HepG2 (cell line): ENCODE measurements around the gene HSD11B2. TPM values are rescaled to one million over a fixed set of nuclear protein-coding genes. Genes with fewer than 3 reads are reported as not detected.

Experiments
- ATAC-seq: fragments of 200-7000 bp; cut with Tn5 transposase; 3 replicates; pipeline ENCODE4 v1.9.1; 2020; ENCODE audit warnings: mild to moderate bottlenecking, moderate library complexity
- BruUV-seq: library from RNA; stranded (reverse); fragments of 400-500 nt; replicated peaks from 2 replicates; lab custom pipeline; 2021; lab: Mats Ljungman, UMichigan
- CTCF ChIA-PET: fragments of 300-600 bp; formaldehyde crosslinking; extraction: SDS; loops from one replicate; lab custom pipeline; 2021; ENCODE audit warnings: low total read pairs, inconsistent platforms, low intra/inter-chr PET ratio; lab: Yijun Ruan, JAX
- POLR2A ChIA-PET: fragments of 350-600 bp; sonication (Branson Sonifier 250); formaldehyde crosslinking; loops from one replicate; lab custom pipeline; 2020; ENCODE audit warnings: antibody characterized with exemption, inconsistent platforms; lab: Yijun Ruan, JAX
- DNase-seq: peaks from one replicate; pipeline ENCODE4 v3.0.0-alpha.2; 2015; ENCODE audit warnings: low spot score
- FAIRE-seq: peaks from 3 replicates; lab custom pipeline; 2011; peaks lifted over from hg19 to GRCh38; lab: Jason Lieb, UNC
- H2AFZ ChIP-seq: one replicate; pipeline ENCODE4 v1.6.1; 2011; ENCODE audit warnings: low read length, inconsistent platforms
- H3K27ac ChIP-seq: fragments of 300-600 bp; 3 replicates; pipeline ENCODE4 v1.8.0; 2011; ENCODE audit warnings: mixed run types, mild to moderate bottlenecking, mixed read lengths, low read length, inconsistent platforms; ENCODE audit not compliant: insufficient read depth; ENCODE audit errors: extremely low read length
- H3K27me3 ChIP-seq, 2 experiments: fragments of 200-600 bp in 1 of 2; 2 replicates in 1 of 2; 3 replicates in 1 of 2; pipeline versions ENCODE4 v1.6.0 to v1.8.0; 2011; ENCODE audit warnings: low read length in 2 of 2, mild to moderate bottlenecking in 2 of 2, moderate library complexity in 2 of 2, inconsistent platforms in 1 of 2; ENCODE audit not compliant: insufficient read depth in 2 of 2, control insufficient read depth in 1 of 2
- H3K36me3 ChIP-seq, 2 experiments: fragments of 200-600 bp in 1 of 2; replicated peaks in 1 of 2; 2 replicates in 1 of 2; 3 replicates in 1 of 2; pipeline versions ENCODE4 v1.5.1 to v1.8.0; 2011; ENCODE audit warnings: low read length in 2 of 2, inconsistent platforms in 1 of 2; ENCODE audit not compliant: insufficient read depth in 2 of 2, control insufficient read depth in 1 of 2
- H3K4me1 ChIP-seq: 2 replicates; pipeline ENCODE4 v1.5.1; 2012; ENCODE audit warnings: low read length, inconsistent platforms; ENCODE audit not compliant: insufficient read depth
- H3K4me2 ChIP-seq: 2 replicates; pipeline ENCODE4 v1.6.0; 2011; ENCODE audit warnings: low read depth, low read length, inconsistent platforms
- H3K4me3 ChIP-seq, 3 experiments: fragments of 200-600 bp in 1 of 3; sonication (generic), shearing (Covaris generic) in 1 of 3; replicated peaks in 1 of 3; 2 replicates each; pipeline ENCODE4 v1.5.1; 2011 to 2016; ENCODE audit warnings: low read length in 3 of 3, inconsistent platforms in 2 of 3, low read depth in 2 of 3, mild to moderate bottlenecking in 2 of 3, control low read depth in 1 of 3, mixed read lengths in 1 of 3; ENCODE audit not compliant: insufficient read depth in 1 of 3
- H3K79me2 ChIP-seq: one replicate; pipeline ENCODE4 v1.6.1; 2011; ENCODE audit warnings: low read length, inconsistent platforms; ENCODE audit not compliant: insufficient read depth
- H3K9ac ChIP-seq: 2 replicates; pipeline ENCODE4 v1.6.0; 2011; ENCODE audit warnings: mild to moderate bottlenecking, low read depth, low read length, inconsistent platforms; ENCODE audit not compliant: insufficient read depth
- H3K9me3 ChIP-seq: 2 replicates; pipeline ENCODE4 v1.5.1; 2012; ENCODE audit warnings: mild to moderate bottlenecking, low read length
- H4K20me1 ChIP-seq: 2 replicates; pipeline ENCODE4 v1.6.0; 2011; ENCODE audit warnings: inconsistent platforms, mild to moderate bottlenecking, low read length, moderate library complexity; ENCODE audit not compliant: insufficient read depth
- CBFB ChIP-seq: sonication (generic); formaldehyde crosslinking; IDR thresholded peaks from 2 replicates; pipeline ENCODE4 v1.4.0; 2020; ENCODE audit warnings: missing genetic modification reagents
- KDM5A ChIP-seq: fragments of 200-600 bp; sonication (generic); IDR thresholded peaks from 2 replicates; pipeline ENCODE4 v1.7.0; 2018; ENCODE audit warnings: antibody characterized with exemption, mild to moderate bottlenecking, low read length, borderline replicate concordance
- PTBP1 ChIP-seq: fragments of 200-400 bp; formaldehyde crosslinking; IDR thresholded peaks from 2 replicates; pipeline ENCODE4 v1.6.1; 2018; ENCODE audit warnings: low read length, low read depth; ENCODE audit not compliant: poor library complexity, severe bottlenecking
- REST ChIP-seq, 2 experiments: IDR thresholded peaks; 2 replicates each; pipeline ENCODE4 v1.6.1; 2011 to 2012; ENCODE audit warnings: low read length in 2 of 2, borderline replicate concordance in 1 of 2, low read depth in 1 of 2, mild to moderate bottlenecking in 1 of 2, moderate library complexity in 1 of 2
- RXRA ChIP-seq: sonication (generic); formaldehyde crosslinking; IDR thresholded peaks from 2 replicates; pipeline ENCODE4 v1.5.1; 2020; ENCODE audit warnings: missing genetic modification reagents
- TBX2 ChIP-seq: sonication (generic); formaldehyde crosslinking; IDR thresholded peaks from 2 replicates; pipeline ENCODE4 v1.5.0; 2020; ENCODE audit warnings: missing genetic modification reagents, mild to moderate bottlenecking, borderline replicate concordance
- ZMYM2 ChIP-seq: sonication (generic); formaldehyde crosslinking; IDR thresholded peaks from 2 replicates; pipeline ENCODE4 v1.8.0; 2022; ENCODE audit warnings: mild to moderate bottlenecking, missing genetic modification reagents
- ZNF513 ChIP-seq: sonication (generic); formaldehyde crosslinking; conservative IDR thresholded peaks from 2 replicates; pipeline ENCODE4 v1.5.0; 2020; ENCODE audit warnings: missing genetic modification reagents
- ZNF619 ChIP-seq: sonication (generic); formaldehyde crosslinking; IDR thresholded peaks from 2 replicates; pipeline ENCODE4 v1.4.0; 2020; ENCODE audit warnings: mild to moderate bottlenecking, missing genetic modification reagents
- ZNF782 ChIP-seq: sonication (generic); formaldehyde crosslinking; IDR thresholded peaks from 2 replicates; pipeline ENCODE4 v1.4.0; 2020; ENCODE audit warnings: missing genetic modification reagents, mild to moderate bottlenecking, borderline replicate concordance
- WGBS: methylation state at CpG from one replicate; pipeline ENCODE4 v1.1.6; 2017; ENCODE audit warnings: low lambda C conversion rate; 5-methylcytosine and 5-hydroxymethylcytosine counted together
- in situ Hi-C: cut with HindIII; loops from 2 replicates; pipeline ENCODE4 v1.10.0; 2017; ENCODE audit warnings: low pct_unique_long_range_greater_than_20kb; ENCODE audit not compliant: extremely low pct_ligation_motif_present
- intact Hi-C: fragments of 100-400 bp; cut with micrococcal nuclease; formaldehyde crosslinking; loops from one replicate; pipeline ENCODE4 v1.10.0; 2022; ENCODE audit not compliant: unreplicated experiment
- polyA plus RNA-seq, 8 experiments: library from polyadenylated mRNA; depleted of rRNA in 3 of 8; stranded (reverse) in 7 of 8; unstranded in 1 of 8; fragments of >200 nt; fragmentation: Illumina TruSeq in 4 of 8; extraction: Trizol in 4 of 8; gene quantifications; 2 replicates each; pipeline versions ENCODE4 v1.2.1 to v1.2.3, GENCODE V29; 2011 to 2016; ENCODE audit warnings: low read depth in 4 of 8, missing spikeins in 1 of 8, mixed read lengths in 1 of 8; ENCODE audit not compliant: insufficient read depth in 1 of 8
- total RNA-seq, 5 experiments: library from RNA; depleted of rRNA; stranded (reverse); fragments of >200 nt; fragmentation: Illumina TruSeq; extraction: Trizol; gene quantifications; 2 replicates each; pipeline ENCODE4 v1.2.3, GENCODE V29; 2016; ENCODE audit warnings: low read depth in 1 of 5
- TF ChIP-seq, protein P1 (sequence below): sonication (generic); formaldehyde crosslinking; IDR thresholded peaks from 2 replicates; pipeline ENCODE4 v1.5.0; 2020; ENCODE audit warnings: mild to moderate bottlenecking, missing genetic modification reagents
- TF ChIP-seq, protein P2 (sequence below), 2 experiments: fragments of 450-650 bp in 1 of 2; sonication (generic) in 1 of 2; formaldehyde crosslinking; IDR thresholded peaks; 2 replicates each; pipeline versions ENCODE4 v1.5.0 to v1.8.0; 2020 to 2022; ENCODE audit warnings: mild to moderate bottlenecking in 1 of 2, missing genetic modification reagents in 1 of 2

Gene HSD11B2
- total and polyA plus RNA-seq, 2 of the 13 experiments (the other 11 are each of a cell fraction or from before 2014, with no cell fraction given), result 8.9 to 13.6 TPM

GRCh38 chr16:67403976-67404555 is 26.9 kb upstream of the HSD11B2 start (continued):
- no peak for TF ChIP-seq REST (IDR thresholded peaks at IDR 0.05; ENCODE audit: borderline replicate concordance in 1 of 2, low read depth in 1 of 2, low read length in 2 of 2)
- TF ChIP-seq CBFB (CRISPR knock-in tag), result no peak
- TF ChIP-seq ZNF619 (CRISPR knock-in tag), result no peak

DNA sequence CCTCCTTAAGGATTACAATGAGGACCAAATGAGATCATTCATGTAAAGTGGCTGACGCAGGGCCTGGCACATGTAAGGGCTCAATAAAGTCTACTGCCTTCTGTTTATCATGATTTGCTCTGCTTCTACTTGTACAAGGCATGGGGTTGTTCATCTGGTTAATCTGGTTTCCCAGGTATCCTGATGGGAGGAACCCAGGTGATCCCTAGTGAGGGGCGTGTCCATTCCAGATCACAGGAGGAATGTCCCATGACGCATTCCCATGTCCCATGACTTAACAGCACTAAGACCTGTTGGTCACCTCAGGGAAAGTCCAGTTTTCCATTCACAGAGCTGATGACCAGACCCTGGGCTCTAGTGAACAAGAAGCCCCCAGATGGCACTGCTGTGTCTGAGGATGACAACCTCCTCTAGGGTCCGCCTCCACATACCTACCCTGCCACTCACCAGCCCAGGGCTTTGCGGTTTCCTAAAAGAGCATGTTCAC is 26.1 kb upstream of the HSD11B2 start:
- Histone ChIP-seq H3K79me2 (no peaks in the 10 kb centered on the region), H3K9ac (no peak overlapping the region), H3K27ac (no peak overlapping the region), H3K4me3 (no peak overlapping the region), H2AFZ (no peak overlapping the region), H3K27me3 (peaks cover 0 to 14% of the 10 kb centered on the region in 2 experiments; a peak in 3 of 5 replicates), H3K4me1 (peaks cover 20% of the 10 kb centered on the region), H4K20me1 (no peaks in the 10 kb centered on the region), H3K9me3 (no peaks in the 10 kb centered on the region), H3K36me3 (no peaks in the 10 kb centered on the region), H3K4me2 (no peak overlapping the region)
- in situ Hi-C loops (no loop called here), intact Hi-C loops (no loop called here)
- DNase-seq, result no peak
- no peak for ATAC-seq
- CTCF ChIA-PET, result interaction anchor here (1.3 kb wide), 1 partner anchor 78 kb away, joined by 3 read pairs; the partner anchor contains the start of genes KCTD19 and LRRC36
- BruUV-seq, result no TSS peak
- WGBS, result 46% methylated on average over 5 of the region's 5 CpGs
- POLR2A ChIA-PET, result no interaction called here
- FAIRE-seq, result no peak
- no peak for TF ChIP-seq TBX2 (CRISPR knock-in tag)
- TF ChIP-seq, protein P1, sequence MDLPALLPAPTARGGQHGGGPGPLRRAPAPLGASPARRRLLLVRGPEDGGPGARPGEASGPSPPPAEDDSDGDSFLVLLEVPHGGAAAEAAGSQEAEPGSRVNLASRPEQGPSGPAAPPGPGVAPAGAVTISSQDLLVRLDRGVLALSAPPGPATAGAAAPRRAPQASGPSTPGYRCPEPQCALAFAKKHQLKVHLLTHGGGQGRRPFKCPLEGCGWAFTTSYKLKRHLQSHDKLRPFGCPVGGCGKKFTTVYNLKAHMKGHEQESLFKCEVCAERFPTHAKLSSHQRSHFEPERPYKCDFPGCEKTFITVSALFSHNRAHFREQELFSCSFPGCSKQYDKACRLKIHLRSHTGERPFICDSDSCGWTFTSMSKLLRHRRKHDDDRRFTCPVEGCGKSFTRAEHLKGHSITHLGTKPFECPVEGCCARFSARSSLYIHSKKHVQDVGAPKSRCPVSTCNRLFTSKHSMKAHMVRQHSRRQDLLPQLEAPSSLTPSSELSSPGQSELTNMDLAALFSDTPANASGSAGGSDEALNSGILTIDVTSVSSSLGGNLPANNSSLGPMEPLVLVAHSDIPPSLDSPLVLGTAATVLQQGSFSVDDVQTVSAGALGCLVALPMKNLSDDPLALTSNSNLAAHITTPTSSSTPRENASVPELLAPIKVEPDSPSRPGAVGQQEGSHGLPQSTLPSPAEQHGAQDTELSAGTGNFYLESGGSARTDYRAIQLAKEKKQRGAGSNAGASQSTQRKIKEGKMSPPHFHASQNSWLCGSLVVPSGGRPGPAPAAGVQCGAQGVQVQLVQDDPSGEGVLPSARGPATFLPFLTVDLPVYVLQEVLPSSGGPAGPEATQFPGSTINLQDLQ, result no peak
- TF ChIP-seq PTBP1, result no peak
- TF ChIP-seq ZNF513 (CRISPR knock-in tag), result no peak
- TF ChIP-seq, protein P2, sequence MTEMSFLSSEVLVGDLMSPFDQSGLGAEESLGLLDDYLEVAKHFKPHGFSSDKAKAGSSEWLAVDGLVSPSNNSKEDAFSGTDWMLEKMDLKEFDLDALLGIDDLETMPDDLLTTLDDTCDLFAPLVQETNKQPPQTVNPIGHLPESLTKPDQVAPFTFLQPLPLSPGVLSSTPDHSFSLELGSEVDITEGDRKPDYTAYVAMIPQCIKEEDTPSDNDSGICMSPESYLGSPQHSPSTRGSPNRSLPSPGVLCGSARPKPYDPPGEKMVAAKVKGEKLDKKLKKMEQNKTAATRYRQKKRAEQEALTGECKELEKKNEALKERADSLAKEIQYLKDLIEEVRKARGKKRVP (CRISPR knock-in tag; IDR thresholded peaks at IDR 0.05), result no peak
- no peak for TF ChIP-seq ZNF782 (CRISPR knock-in tag)
- no peak for TF ChIP-seq RXRA (CRISPR knock-in tag)
- no peak for TF ChIP-seq KDM5A
- TF ChIP-seq ZMYM2 (CRISPR knock-in tag), result no peak
